ENCODE results near the gene SMIM41. TPM values are rescaled to one million over a fixed set of nuclear protein-coding genes. Genes with fewer than 3 reads are reported as not detected.

SMIM41 gene
- polyA plus RNA-seq, 1 donor from 2014 or later, result not detected

- Histone ChIP-seq H3F3A (ENCODE audit: insufficient read depth, low read length, poor library complexity, severe bottlenecking) (no peaks in the 10 kb centered on the region), H4K20me1 (ENCODE audit: insufficient read depth) (no peaks in the 10 kb centered on the region), H3K36me3 (ENCODE audit: insufficient read depth, low read length) (no peaks in the 10 kb centered on the region), H3K27me3 (ENCODE audit: insufficient read depth, low read depth, low read length) (no peaks in the 10 kb centered on the region), H3K9me2 (ENCODE audit: insufficient read depth, low read length) (no peaks in the 10 kb centered on the region), H3K4me2 (ENCODE audit: low read length) (no peak overlapping the region), H3K79me2 (replicated peaks; ENCODE audit: insufficient read depth, low read length) (no peaks in the 10 kb centered on the region), H3K9me3 (ENCODE audit: low read length) (no peaks in the 10 kb centered on the region), H3K4me3 (ENCODE audit: low read length) (peak overlapping the region; percentile 86), H3K27ac (ENCODE audit: low read length) (no peak overlapping the region), H3K9ac (ENCODE audit: low read length) (peak overlapping the region; percentile 90), H2AFZ (ENCODE audit: low read depth, low read length) (no peak overlapping the region)
- TF ChIP-seq SMC3 (conservative IDR thresholded peaks at IDR 0.05; ENCODE audit: poor library complexity) (no peak), EP300 (conservative IDR thresholded peaks at IDR 0.05; ENCODE audit: poor library complexity, severe bottlenecking) (no peak), TAF1 (IDR thresholded peaks at IDR 0.05; ENCODE audit: low read depth) (no peak), RAD21 (conservative IDR thresholded peaks at IDR 0.05) (no peak), POLR2AphosphoS5 (IDR thresholded peaks at IDR 0.05) (no peak), EZH2 (IDR thresholded peaks at IDR 0.05; ENCODE audit: borderline replicate concordance, insufficient read depth, low read length, poor library complexity, severe bottlenecking) (no peak), REST (IDR thresholded peaks at IDR 0.05; ENCODE audit: borderline replicate concordance) (no peak), CTCF (IDR thresholded peaks at IDR 0.05; ENCODE audit: poor library complexity, severe bottlenecking) (no peak)
Observed at GRCh38 chr12:52038447-52038846, 41.1 kb upstream of the SMIM41 start.

- Histone ChIP-seq H3K4me3 (ENCODE audit: low read length) (no peak overlapping the region), H3F3A (ENCODE audit: insufficient read depth, low read length, poor library complexity, severe bottlenecking) (no peaks in the 10 kb centered on the region), H3K9ac (ENCODE audit: low read length) (no peak overlapping the region), H3K9me2 (ENCODE audit: insufficient read depth, low read length) (no peaks in the 10 kb centered on the region), H3K27me3 (ENCODE audit: insufficient read depth, low read depth, low read length) (no peaks in the 10 kb centered on the region), H3K36me3 (ENCODE audit: insufficient read depth, low read length) (no peaks in the 10 kb centered on the region), H3K4me2 (ENCODE audit: low read length) (no peak overlapping the region), H3K79me2 (replicated peaks; ENCODE audit: insufficient read depth, low read length) (no peaks in the 10 kb centered on the region), H3K9me3 (ENCODE audit: low read length) (no peaks in the 10 kb centered on the region), H3K27ac (ENCODE audit: low read length) (no peak overlapping the region), H4K20me1 (ENCODE audit: insufficient read depth) (no peaks in the 10 kb centered on the region), H2AFZ (ENCODE audit: low read depth, low read length) (no peak overlapping the region)
- no peak for TF ChIP-seq CTCF (IDR thresholded peaks at IDR 0.05; ENCODE audit: poor library complexity, severe bottlenecking)
- TF ChIP-seq REST (IDR thresholded peaks at IDR 0.05; ENCODE audit: borderline replicate concordance), result no peak
- TF ChIP-seq EP300 (conservative IDR thresholded peaks at IDR 0.05; ENCODE audit: poor library complexity, severe bottlenecking), result no peak
- TF ChIP-seq SMC3 (conservative IDR thresholded peaks at IDR 0.05; ENCODE audit: poor library complexity), result no peak
Observed at GRCh38 chr12:52041035-52041434, 38.5 kb upstream of the SMIM41 start.
